Body of pancreas (tissue), 4 donors: ENCODE data around the gene ARIH1.

Experiments
- CTCF ChIP-seq, 7 experiments: fragments of 450-650 bp in 4 of 7; fragments of 200-600 bp in 3 of 7; sonication (generic) in 3 of 7; IDR thresholded peaks; one replicate each; pipeline ENCODE4 v1.5.1; 2016 to 2019; ENCODE audit warnings: antibody characterized with exemption in 7 of 7
- POLR2A ChIP-seq, 3 donors: fragments of 450-650 bp; IDR thresholded peaks; one replicate each; pipeline ENCODE4 v1.6.1; 2016; ENCODE audit warnings: antibody characterized with exemption in 3 of 3, mild to moderate bottlenecking in 2 of 3

- TF ChIP-seq CTCF (IDR thresholded peaks at IDR 0.05) (no peak), POLR2A (IDR thresholded peaks at IDR 0.05) (no peak)
Measured at GRCh38 chr15:72509484-72509883, 35.4 kb downstream of the ARIH1 start.
